K562 (cell line): ENCODE data around the gene COL16A1. TPM values are rescaled to one million over a fixed set of nuclear protein-coding genes. Genes with fewer than 3 reads are reported as not detected.
A peak's percentile ranks its signal among the peaks of the same experiment; 100 is the strongest.

Experiments
- ATF7 ChIP-seq: fragments of 450-650 bp; IDR thresholded peaks from 2 replicates; pipeline ENCODE4 v1.7.1; 2014; ENCODE audit warnings: mild to moderate bottlenecking, moderate library complexity
- MCM7 ChIP-seq, 2 experiments: fragments of 450-650 bp; IDR thresholded peaks; 2 replicates each; pipeline ENCODE4 v1.6.1; 2016 to 2018
- MTA3 ChIP-seq: fragments of 450-650 bp; formaldehyde crosslinking; IDR thresholded peaks from 2 replicates; pipeline ENCODE4 v1.6.1; 2017; ENCODE audit warnings: mild to moderate bottlenecking, borderline replicate concordance
- NFRKB ChIP-seq: fragments of 450-650 bp; IDR thresholded peaks from 2 replicates; pipeline ENCODE4 v1.6.1; 2016; ENCODE audit warnings: low read depth
- PHF20 ChIP-seq: fragments of 450-650 bp; IDR thresholded peaks from 2 replicates; pipeline ENCODE4 v1.6.1; 2018; ENCODE audit not compliant: partially characterized antibody
- RBM22 ChIP-seq: fragments of 200-400 bp; formaldehyde crosslinking; IDR thresholded peaks from 2 replicates; pipeline ENCODE4 v1.6.1; 2018; ENCODE audit warnings: low read length, low read depth; ENCODE audit not compliant: poor library complexity, severe bottlenecking
- RHOXF2B ChIP-seq: fragments of 250-450 bp; sonication (Bioruptor Pico); conservative IDR thresholded peaks from 2 replicates; pipeline ENCODE4 v1.5.1; 2021
- TCF3 ChIP-seq: sonication (generic); formaldehyde crosslinking; IDR thresholded peaks from 2 replicates; pipeline ENCODE4 v1.4.0; 2020; ENCODE audit warnings: mild to moderate bottlenecking, missing genetic modification reagents
- ZBTB11 ChIP-seq, 3 experiments: fragments of 200-800 bp in 1 of 3; fragments of 250-450 bp in 1 of 3; fragments of 450-650 bp in 1 of 3; sonication (Bioruptor Pico) in 1 of 3; sonication (Bioruptor generic) in 1 of 3; formaldehyde crosslinking in 1 of 3; IDR thresholded peaks; 2 replicates each; pipeline versions ENCODE4 v1.6.1 to v1.8.0; 2016 to 2022; ENCODE audit warnings: mild to moderate bottlenecking in 2 of 3, missing genetic modification characterization in 2 of 3, missing compliant biosample characterization in 1 of 3, moderate library complexity in 1 of 3
- polyA plus RNA-seq, 8 experiments: library from polyadenylated mRNA; depleted of rRNA in 4 of 8; stranded (reverse) in 5 of 8; unstranded in 3 of 8; fragments of >200 nt; fragmentation: Nextera tagmentation in 2 of 8; fragmentation: Illumina TruSeq in 1 of 8; extraction: Ambion mirVana in 2 of 8; extraction: Trizol in 1 of 8; gene quantifications; 2 replicates each; pipeline versions ENCODE4 v1.2.1 to v1.2.3, GENCODE V29; 2011 to 2014; ENCODE audit warnings: inconsistent platforms in 1 of 8, missing spikeins in 1 of 8
- total RNA-seq, 7 experiments: library from RNA; depleted of rRNA in 6 of 7; stranded (reverse); fragments of >200 nt in 6 of 7; fragmentation: Illumina TruSeq in 2 of 7; extraction: Trizol in 2 of 7; gene quantifications; 2 replicates each; pipeline versions ENCODE4 v1.2.1 to v1.2.3, GENCODE V29; 2011 to 2021; ENCODE audit warnings: low replicate concordance in 1 of 7
- TF ChIP-seq, protein P1 (sequence below): fragments of 200-600 bp; sonication (generic); IDR thresholded peaks from one replicate; pipeline ENCODE4 v1.6.1; 2012; ENCODE audit warnings: mild to moderate bottlenecking, low read depth, low read length, inconsistent platforms
- TF ChIP-seq, protein P2 (sequence below): fragments of 250-450 bp; sonication (Bioruptor Pico); IDR thresholded peaks from 2 replicates; pipeline ENCODE4 v1.5.0; 2021

The COL16A1 gene
- total and polyA plus RNA-seq, 9 of the 15 experiments (the other 6 are each of a cell fraction or from before 2014, with no cell fraction given): 0.11 to 0.60 (median 0.11) TPM; not detected in 6

DNA sequence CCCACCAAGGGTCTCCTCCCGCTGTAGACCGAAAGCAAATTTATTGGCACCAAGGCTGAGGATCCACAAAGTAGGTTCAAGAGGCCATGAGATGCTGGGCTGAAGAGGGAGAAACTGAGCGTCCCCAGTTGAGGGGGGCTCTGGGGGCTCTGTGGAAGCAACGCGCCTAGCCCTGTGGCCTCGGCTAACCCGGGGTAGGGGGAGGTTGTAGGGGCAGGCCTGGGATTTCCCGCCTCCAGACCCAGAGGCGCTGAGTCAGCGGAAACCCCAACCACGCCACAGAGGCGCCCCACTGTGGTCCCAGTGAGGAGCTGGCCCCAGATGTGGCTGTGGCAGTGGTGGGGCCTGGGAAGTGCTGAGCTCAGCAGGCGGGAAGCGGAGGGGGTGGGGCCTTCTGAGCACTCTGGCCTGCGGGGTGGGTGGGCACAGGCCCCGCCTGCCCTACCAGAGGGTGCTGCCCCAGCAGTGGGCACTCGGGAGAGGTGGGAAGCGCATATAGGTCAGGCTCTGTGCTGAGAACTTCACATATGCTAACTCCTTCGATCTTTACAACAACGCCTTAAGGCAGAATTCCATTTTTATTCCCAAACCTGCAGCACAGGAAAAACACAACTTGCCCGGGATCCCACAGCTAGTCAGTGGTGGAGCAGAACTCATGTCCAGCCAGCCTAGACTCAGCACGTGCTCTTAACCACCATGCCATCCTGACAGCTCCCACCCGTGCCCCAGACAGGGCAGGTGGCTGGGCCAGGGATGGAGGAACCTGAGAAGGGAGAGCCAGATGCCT, 1.5 kb upstream of the COL16A1 start (continued):
- TF ChIP-seq, protein P1, sequence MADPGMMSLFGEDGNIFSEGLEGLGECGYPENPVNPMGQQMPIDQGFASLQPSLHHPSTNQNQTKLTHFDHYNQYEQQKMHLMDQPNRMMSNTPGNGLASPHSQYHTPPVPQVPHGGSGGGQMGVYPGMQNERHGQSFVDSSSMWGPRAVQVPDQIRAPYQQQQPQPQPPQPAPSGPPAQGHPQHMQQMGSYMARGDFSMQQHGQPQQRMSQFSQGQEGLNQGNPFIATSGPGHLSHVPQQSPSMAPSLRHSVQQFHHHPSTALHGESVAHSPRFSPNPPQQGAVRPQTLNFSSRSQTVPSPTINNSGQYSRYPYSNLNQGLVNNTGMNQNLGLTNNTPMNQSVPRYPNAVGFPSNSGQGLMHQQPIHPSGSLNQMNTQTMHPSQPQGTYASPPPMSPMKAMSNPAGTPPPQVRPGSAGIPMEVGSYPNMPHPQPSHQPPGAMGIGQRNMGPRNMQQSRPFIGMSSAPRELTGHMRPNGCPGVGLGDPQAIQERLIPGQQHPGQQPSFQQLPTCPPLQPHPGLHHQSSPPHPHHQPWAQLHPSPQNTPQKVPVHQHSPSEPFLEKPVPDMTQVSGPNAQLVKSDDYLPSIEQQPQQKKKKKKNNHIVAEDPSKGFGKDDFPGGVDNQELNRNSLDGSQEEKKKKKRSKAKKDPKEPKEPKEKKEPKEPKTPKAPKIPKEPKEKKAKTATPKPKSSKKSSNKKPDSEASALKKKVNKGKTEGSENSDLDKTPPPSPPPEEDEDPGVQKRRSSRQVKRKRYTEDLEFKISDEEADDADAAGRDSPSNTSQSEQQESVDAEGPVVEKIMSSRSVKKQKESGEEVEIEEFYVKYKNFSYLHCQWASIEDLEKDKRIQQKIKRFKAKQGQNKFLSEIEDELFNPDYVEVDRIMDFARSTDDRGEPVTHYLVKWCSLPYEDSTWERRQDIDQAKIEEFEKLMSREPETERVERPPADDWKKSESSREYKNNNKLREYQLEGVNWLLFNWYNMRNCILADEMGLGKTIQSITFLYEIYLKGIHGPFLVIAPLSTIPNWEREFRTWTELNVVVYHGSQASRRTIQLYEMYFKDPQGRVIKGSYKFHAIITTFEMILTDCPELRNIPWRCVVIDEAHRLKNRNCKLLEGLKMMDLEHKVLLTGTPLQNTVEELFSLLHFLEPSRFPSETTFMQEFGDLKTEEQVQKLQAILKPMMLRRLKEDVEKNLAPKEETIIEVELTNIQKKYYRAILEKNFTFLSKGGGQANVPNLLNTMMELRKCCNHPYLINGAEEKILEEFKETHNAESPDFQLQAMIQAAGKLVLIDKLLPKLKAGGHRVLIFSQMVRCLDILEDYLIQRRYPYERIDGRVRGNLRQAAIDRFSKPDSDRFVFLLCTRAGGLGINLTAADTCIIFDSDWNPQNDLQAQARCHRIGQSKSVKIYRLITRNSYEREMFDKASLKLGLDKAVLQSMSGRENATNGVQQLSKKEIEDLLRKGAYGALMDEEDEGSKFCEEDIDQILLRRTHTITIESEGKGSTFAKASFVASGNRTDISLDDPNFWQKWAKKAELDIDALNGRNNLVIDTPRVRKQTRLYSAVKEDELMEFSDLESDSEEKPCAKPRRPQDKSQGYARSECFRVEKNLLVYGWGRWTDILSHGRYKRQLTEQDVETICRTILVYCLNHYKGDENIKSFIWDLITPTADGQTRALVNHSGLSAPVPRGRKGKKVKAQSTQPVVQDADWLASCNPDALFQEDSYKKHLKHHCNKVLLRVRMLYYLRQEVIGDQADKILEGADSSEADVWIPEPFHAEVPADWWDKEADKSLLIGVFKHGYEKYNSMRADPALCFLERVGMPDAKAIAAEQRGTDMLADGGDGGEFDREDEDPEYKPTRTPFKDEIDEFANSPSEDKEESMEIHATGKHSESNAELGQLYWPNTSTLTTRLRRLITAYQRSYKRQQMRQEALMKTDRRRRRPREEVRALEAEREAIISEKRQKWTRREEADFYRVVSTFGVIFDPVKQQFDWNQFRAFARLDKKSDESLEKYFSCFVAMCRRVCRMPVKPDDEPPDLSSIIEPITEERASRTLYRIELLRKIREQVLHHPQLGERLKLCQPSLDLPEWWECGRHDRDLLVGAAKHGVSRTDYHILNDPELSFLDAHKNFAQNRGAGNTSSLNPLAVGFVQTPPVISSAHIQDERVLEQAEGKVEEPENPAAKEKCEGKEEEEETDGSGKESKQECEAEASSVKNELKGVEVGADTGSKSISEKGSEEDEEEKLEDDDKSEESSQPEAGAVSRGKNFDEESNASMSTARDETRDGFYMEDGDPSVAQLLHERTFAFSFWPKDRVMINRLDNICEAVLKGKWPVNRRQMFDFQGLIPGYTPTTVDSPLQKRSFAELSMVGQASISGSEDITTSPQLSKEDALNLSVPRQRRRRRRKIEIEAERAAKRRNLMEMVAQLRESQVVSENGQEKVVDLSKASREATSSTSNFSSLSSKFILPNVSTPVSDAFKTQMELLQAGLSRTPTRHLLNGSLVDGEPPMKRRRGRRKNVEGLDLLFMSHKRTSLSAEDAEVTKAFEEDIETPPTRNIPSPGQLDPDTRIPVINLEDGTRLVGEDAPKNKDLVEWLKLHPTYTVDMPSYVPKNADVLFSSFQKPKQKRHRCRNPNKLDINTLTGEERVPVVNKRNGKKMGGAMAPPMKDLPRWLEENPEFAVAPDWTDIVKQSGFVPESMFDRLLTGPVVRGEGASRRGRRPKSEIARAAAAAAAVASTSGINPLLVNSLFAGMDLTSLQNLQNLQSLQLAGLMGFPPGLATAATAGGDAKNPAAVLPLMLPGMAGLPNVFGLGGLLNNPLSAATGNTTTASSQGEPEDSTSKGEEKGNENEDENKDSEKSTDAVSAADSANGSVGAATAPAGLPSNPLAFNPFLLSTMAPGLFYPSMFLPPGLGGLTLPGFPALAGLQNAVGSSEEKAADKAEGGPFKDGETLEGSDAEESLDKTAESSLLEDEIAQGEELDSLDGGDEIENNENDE: no peak
- TF ChIP-seq RBM22 (no peak), RHOXF2B (CRISPR knock-in tag) (no peak), PHF20 (no peak), ATF7 (peak; percentile 48; the same call in 1 of the 2 replicates), MTA3 (0 out of 2 replicates have a peak, but pooled peaks have one; percentile 40), TCF3 (CRISPR knock-in tag) (no peak), NFRKB (no peak; the same call in 1 of the 2 replicates), MCM7 (IDR thresholded peaks at IDR 0.05) (no peak), ZBTB11 (CRISPR knock-in tag; IDR thresholded peaks at IDR 0.05) (no peak)
- TF ChIP-seq, protein P2, sequence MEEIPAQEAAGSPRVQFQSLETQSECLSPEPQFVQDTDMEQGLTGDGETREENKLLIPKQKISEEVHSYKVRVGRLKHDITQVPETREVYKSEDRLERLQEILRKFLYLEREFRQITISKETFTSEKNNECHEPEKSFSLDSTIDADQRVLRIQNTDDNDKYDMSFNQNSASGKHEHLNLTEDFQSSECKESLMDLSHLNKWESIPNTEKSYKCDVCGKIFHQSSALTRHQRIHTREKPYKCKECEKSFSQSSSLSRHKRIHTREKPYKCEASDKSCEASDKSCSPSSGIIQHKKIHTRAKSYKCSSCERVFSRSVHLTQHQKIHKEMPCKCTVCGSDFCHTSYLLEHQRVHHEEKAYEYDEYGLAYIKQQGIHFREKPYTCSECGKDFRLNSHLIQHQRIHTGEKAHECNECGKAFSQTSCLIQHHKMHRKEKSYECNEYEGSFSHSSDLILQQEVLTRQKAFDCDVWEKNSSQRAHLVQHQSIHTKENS (CRISPR knock-in tag): no peak
